ENCODE data around the gene ERFL. TPM values are rescaled to one million over a fixed set of nuclear protein-coding genes. Genes with fewer than 3 reads are reported as not detected.

ERFL gene
- total RNA-seq, 1 donor from 2014 or later: 0.43 TPM

DNA sequence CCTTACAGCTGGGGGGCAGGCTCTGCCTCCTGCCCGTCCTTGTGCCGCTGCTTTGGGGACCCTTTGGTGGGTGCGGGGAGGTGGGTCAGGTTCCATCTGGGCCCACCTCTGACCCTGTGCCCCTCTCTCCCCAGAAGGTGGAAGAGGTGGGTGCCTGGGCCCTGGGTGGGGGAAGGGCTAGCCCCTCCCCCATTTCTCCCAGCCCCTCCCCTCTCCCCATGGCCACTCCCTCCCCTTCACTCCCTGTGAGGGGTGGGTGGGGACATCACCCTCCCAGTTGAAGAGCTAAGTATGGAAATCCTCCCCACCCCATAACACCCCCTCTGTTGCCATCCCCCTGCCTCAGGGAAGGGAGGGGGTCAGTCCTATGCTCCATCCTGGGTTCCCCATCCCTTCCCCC is 31.1 kb downstream of the ERFL start:
- DNase-seq: no peak
- intact Hi-C loops (cut with DNase I): no loop called here
- no peak for ATAC-seq
- Histone ChIP-seq H3K27ac (no peak overlapping the region), H3K36me3 (peaks cover 79% of the 10 kb centered on the region), H3K4me3 (no peak overlapping the region), H3K4me1 (no peaks in the 10 kb centered on the region), H3K9me3 (no peaks in the 10 kb centered on the region), H3K27me3 (no peaks in the 10 kb centered on the region)
- TF ChIP-seq, protein P1, sequence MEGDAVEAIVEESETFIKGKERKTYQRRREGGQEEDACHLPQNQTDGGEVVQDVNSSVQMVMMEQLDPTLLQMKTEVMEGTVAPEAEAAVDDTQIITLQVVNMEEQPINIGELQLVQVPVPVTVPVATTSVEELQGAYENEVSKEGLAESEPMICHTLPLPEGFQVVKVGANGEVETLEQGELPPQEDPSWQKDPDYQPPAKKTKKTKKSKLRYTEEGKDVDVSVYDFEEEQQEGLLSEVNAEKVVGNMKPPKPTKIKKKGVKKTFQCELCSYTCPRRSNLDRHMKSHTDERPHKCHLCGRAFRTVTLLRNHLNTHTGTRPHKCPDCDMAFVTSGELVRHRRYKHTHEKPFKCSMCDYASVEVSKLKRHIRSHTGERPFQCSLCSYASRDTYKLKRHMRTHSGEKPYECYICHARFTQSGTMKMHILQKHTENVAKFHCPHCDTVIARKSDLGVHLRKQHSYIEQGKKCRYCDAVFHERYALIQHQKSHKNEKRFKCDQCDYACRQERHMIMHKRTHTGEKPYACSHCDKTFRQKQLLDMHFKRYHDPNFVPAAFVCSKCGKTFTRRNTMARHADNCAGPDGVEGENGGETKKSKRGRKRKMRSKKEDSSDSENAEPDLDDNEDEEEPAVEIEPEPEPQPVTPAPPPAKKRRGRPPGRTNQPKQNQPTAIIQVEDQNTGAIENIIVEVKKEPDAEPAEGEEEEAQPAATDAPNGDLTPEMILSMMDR (IDR thresholded peaks at IDR 0.05): no peak

DNA sequence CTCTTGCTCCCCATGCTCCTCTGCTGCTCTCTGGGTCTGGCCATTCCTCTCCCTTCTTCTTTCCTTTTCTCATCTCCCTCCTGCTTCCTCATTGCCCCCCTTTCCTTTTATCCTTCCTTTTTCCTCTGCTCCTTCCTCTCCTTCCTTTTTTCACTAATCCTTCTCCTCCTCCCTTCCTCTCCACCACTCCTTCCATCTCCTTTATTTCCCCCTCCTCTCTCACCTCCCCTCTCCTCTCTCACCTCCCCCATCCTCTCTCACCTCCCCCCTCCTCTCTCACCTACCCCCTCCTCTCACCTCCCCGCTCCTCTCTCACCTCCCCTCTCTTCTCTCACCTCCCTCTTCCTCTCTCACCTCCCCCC is 31.7 kb downstream of the ERFL start:
- no peak for ATAC-seq
- no peaks in the 10 kb centered on the region for H3K4me1 ChIP-seq
- no peak overlapping the region for H3K4me3 ChIP-seq
- no peak overlapping the region for H3K27ac ChIP-seq
- DNase-seq: no peak
- TF ChIP-seq, protein P1 (IDR thresholded peaks at IDR 0.05): no peak
- H3K9me3 ChIP-seq: no peaks in the 10 kb centered on the region
- H3K36me3 ChIP-seq: peaks cover 78% of the 10 kb centered on the region
- no peaks in the 10 kb centered on the region for H3K27me3 ChIP-seq
- intact Hi-C loops (cut with DNase I): no loop called here

DNA sequence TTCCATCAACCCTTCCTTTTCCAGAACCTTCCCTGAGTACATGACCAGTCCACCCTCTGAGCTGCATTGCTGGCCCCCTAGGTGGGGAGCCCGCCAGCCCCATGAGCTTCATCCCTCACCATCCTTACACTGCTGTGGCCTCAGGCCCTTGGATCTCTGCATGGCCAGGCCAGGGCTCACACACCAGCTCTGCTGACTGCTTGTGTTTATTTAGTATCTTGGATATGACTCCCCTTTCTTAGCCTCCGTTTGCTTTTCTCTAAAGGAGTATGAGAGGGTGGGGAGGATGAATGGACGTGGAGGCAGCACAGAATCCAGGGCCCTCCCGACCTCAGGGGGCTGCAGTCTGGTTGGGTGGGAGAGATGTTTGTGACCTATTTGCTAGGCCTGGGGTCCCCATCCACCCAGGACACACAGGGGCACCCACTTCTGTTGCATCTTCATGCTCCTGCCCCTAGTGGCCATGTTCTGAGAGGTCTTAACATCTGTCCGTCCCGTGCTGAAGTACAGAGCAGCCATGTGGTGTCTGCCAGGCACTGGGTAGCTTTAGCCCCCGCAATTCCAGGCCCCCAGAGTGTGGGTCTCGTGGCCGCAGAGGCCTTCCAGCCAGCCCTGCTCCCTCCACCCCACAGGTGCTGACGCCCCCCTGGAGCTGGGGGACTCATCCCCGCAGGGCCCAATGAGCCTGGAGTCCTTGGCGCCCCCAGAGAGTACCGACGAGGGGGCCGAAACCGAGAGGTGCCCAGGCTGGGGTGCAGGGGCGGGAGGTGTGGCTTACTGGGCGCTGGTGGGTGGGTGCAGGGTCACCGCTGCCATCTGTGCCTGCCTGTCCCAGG is 32.3 kb downstream of the ERFL start:
- no peak for ATAC-seq
- Histone ChIP-seq H3K36me3 (peaks cover 75% of the 10 kb centered on the region), H3K27me3 (no peaks in the 10 kb centered on the region), H3K4me1 (no peaks in the 10 kb centered on the region), H3K4me3 (no peak overlapping the region), H3K27ac (no peak overlapping the region), H3K9me3 (no peaks in the 10 kb centered on the region)
- intact Hi-C loops (cut with DNase I): no loop called here
- no peak for DNase-seq
- TF ChIP-seq, protein P1 (IDR thresholded peaks at IDR 0.05): no peak

DNA sequence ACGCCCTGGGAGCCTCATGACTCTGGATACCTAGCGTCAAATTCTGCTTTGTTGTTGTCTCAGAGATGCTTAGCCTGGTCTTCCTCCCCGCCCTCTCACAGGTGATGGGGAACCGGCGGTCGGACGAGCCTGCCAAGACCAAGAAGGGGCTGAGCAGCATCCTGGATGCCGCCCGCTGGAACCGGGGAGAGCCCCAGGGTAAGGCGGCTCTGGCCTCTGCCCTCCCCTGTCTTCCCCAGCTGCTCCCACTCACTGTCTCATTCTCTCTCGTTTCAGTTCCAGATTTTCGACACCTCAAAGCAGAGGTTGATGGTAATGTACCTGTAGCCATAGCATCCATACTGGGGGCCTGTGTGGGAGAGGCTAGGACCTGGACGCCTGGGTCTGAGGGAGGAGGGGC is 33.9 kb downstream of the ERFL start:
- no peak overlapping the region for H3K27ac ChIP-seq
- H3K36me3 ChIP-seq: peaks cover 71% of the 10 kb centered on the region
- ATAC-seq (no peak), DNase-seq (no peak)
- no peaks in the 10 kb centered on the region for H3K27me3 ChIP-seq
- no peaks in the 10 kb centered on the region for H3K9me3 ChIP-seq
- TF ChIP-seq, protein P1 (IDR thresholded peaks at IDR 0.05): no peak
- intact Hi-C loops (cut with DNase I): no loop called here
- no peak overlapping the region for H3K4me3 ChIP-seq
- no peaks in the 10 kb centered on the region for H3K4me1 ChIP-seq

DNA sequence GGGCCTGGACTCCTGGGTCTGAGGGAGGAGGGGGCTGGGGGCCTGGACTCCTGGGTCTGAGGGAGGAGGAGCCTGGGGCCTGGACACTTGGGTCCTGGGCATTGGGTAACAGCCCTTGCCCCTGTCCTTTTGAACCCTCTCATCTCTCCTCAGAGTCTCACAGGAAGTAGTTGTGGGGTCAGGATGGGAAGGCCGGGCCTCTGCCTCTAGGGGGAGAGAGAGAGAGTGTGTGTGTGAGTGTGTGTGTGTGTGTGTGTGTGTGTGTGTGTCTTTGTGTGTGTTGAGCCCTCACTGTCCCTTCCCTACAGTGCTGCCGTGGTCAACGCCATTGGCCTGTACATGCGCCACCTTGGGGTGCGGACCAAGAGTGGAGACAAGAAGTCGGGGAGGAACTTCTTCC is 34.4 kb downstream of the ERFL start:
- peaks cover 71% of the 10 kb centered on the region for H3K36me3 ChIP-seq
- H3K27me3 ChIP-seq: no peaks in the 10 kb centered on the region
- no peaks in the 10 kb centered on the region for H3K9me3 ChIP-seq
- TF ChIP-seq, protein P1 (IDR thresholded peaks at IDR 0.05): no peak
- intact Hi-C loops (cut with DNase I): no loop called here
- H3K4me3 ChIP-seq: no peak overlapping the region
- peaks cover under 1% of the 10 kb centered on the region for H3K4me1 ChIP-seq
- no peak overlapping the region for H3K27ac ChIP-seq
- ATAC-seq (no peak), DNase-seq (no peak)

Data from upper lobe of right lung (tissue), 1 donor.